ENCODE results near the gene FLNB.

Gene FLNB

GRCh38 chr3:58137306-58137705, 129.1 kb downstream of the FLNB start:
- no peak for DNase-seq (ENCODE audit: low spot score)

- DNase-seq (ENCODE audit: low spot score): no peak
These were observed 133.6 kb downstream of the FLNB start for GRCh38 chr3:58141766-58142345.

GRCh38 chr3:58143417-58144055, 135.3 kb downstream of the FLNB start:
- DNase-seq (ENCODE audit: low spot score): no peak

DNA sequence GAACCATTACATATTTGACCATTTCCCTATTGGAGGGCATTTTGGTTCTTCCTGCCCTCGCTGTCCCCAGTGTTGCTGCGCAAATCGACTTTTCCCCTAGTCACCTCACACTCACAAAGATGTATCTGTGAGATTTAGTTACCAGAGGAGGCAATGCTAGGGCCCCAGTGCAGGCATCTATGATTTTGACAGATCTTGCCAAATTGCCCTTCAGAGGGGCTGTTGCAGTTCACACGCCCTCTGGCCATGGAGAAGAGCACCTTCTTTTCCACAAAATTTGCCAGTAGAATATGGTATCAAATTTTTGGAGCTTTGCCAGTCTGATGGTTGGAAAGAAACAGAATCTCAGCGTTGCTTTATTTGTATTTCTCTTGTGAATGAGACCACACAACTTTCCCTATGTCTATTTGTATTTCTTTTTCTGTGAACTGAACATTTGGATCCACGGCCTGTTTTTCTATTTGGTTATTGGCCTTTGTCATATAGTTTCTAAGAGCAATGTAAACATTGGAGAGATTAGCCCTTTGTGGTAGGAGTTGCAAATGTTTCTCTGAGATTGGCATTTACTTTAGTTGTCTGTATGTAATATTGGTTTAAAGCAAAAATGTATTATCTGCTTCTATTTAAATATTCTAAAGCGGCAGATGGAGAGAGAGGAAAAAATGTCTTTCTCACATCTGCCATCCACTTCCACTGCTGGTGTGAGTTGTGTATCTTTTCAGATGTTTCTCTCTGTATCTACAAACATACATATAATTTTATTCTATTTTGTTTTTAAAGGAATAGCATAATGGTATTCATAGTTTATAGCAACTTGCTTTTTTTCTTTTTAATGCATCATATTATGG, 136.5 kb downstream of the FLNB start:
- no peak for DNase-seq (ENCODE audit: low spot score)

DNA sequence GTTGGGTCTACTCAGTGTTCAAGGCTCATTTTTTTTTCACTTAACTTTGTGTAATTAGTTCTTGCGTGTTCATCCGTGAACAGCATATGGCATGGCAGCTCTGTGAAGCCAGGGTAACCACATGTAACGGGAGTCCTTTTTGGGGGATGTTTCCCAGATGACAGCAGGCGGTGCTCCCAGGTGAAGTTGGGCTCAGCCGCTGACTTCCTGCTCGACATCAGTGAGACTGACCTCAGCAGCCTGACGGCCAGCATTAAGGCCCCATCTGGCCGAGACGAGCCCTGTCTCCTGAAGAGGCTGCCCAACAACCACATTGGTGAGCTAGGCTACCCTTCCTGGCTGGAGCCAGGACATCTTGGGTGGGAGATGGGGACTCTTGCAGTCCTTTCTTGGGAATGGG, 139.8 kb downstream of the FLNB start:
- no peak for DNase-seq (ENCODE audit: low spot score)

GRCh38 chr3:58150130-58150809, 142.0 kb downstream of the FLNB start:
- DNase-seq (ENCODE audit: low spot score): no peak

- no peak for DNase-seq (ENCODE audit: low spot score)
These were observed 142.6 kb downstream of the FLNB start for GRCh38 chr3:58150810-58151199.

DNA sequence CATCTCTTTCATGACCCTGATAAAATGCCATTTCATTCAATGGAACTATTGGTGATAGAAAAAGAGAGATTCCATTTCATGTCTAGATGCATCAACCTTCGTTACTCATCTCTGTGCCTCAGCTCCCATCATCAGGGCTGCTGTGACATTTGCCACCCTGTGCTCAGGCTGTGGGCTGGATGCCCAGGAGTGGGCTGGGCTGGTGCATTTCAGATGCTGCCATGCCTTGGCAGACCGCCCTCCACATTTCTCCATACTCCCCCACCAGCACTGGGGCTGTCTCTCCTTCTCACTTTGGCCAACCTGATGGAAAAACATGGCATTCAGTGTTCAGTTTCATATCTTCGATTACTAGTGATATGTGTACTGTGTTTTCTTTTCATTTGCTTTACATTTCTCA, 143.4 kb downstream of the FLNB start:
- DNase-seq (ENCODE audit: low spot score): no peak

DNA sequence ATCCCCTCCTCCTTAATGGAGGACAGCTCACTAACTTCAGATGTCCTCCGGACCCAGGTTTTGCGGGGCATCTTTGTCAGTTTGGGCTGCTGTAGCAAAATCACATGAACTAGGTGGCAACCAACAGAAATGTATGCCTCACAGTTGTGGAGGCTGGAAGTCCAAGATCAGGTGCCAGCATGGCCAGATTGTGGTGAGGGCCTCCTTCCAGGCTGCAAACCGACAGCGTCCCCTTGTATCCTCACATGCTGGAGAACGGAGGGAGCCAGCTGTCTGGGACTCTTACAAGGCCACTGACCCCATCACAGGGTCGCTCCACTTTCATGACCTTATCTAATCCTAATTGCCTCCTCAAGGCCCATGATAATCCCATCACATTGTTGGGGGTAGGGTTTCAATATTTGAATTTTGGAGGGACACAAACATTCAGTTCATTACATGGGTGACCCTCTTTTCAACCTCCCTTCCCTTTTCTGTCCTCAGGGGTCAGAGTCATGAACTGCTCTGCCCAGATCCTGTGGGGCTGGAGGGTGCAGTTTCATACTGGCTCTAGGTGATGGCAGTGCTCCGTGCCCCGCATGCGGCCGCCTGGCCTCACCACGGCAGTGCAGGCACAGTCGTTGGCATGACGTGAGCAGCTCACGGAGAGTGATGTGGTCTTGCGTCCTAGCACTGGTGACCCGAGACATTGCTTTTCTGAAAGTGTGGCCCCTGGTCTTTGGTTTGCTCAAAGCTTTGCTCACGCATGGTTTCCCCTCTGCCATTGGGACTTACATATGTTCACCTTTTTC, 144.2 kb downstream of the FLNB start:
- DNase-seq (ENCODE audit: low spot score): no peak

GRCh38 chr3:58153371-58153770, 145.1 kb downstream of the FLNB start:
- DNase-seq (ENCODE audit: low spot score): no peak

GRCh38 chr3:58154626-58155449, 146.6 kb downstream of the FLNB start:
- DNase-seq (ENCODE audit: low spot score): no peak

DNA sequence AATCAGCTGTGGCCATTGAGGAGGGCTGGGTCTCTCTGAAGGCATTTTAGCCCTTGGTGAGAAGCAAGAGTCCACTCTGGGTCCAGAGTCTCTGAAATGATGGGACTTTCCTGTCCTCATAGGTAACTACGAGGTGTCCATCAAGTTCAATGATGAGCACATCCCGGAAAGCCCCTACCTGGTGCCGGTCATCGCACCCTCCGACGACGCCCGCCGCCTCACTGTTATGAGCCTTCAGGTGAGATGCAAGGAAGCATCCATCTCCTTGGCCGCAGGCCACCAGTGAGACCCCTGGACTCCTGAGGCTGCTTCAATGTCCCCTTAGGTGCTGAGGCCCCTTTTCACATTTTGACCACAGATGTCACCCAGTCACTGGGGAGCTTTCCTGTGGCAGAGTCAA, 147.6 kb downstream of the FLNB start:
- no peak for DNase-seq (ENCODE audit: low spot score)

GRCh38 chr3:58157700-58158099, 149.5 kb downstream of the FLNB start:
- DNase-seq (ENCODE audit: low spot score): no peak

GRCh38 chr3:58158442-58159153, 150.4 kb downstream of the FLNB start:
- DNase-seq (ENCODE audit: low spot score): no peak

- DNase-seq (ENCODE audit: low spot score): no peak
These were observed 152.2 kb downstream of the FLNB start for GRCh38 chr3:58160399-58160798.

DNA sequence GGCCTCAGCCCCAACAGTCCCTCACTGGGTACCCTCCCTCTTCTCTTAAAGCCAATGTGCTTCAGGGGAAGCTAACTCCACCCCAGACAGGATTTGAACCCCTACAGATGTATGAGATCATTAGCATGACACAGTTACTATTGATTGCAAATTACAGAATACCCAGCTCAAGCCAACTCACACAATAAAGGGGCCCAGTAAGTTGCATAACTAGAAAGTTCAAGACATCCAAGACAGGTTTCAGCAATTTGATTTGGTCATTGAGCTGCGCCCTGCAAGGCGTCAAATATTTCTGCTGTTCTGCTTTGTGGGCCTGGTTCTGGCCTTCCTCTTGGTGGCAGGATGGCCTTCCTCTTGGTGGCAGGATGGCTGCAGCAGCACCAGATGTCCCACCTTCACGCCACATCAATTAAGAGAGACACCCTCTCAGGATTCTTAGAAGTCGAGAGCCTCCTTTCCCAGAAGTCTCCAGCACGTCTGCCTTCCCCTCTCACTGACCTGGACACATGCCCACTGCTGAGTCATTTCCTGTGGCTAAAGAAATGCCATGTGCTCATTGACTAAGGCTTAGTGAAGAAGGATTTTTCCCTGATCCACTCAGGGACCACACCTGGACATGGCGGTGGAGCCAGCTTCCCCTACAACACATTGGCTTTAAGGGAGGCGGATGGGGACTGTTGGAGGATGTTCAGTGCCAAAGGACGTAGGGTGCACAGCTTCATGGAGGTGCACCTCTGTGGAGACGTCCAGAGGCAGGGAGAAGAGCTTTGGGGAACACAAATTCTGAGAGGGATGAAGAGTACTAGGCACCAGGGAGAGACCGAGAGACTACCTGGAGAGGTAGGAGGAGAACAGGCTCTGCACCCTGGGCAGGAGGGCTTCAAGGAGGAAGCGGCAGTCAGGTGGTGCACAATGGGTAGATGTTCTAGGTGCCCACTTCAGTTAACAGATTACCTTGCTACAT, 153.5 kb downstream of the FLNB start:
- no peak for DNase-seq (ENCODE audit: low spot score)

DNA sequence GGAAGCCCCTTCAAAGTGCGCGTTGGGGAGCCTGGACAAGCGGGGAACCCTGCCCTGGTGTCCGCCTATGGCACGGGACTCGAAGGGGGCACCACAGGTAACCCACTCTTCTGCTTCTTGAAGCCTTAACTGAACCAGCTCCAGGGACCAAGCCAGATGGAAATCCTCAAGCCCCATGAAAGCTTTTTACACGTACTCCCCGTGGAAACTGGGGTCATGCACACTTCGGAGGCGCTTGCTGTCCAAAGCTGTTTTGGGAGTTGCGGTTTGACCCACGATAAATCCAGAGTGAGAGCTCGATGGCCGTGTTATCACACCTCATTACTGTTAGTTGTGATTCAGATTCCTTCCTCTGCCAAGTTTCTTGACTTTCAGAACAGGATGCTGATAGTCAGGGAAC, 155.0 kb downstream of the FLNB start:
- no peak for DNase-seq (ENCODE audit: low spot score)

DNA sequence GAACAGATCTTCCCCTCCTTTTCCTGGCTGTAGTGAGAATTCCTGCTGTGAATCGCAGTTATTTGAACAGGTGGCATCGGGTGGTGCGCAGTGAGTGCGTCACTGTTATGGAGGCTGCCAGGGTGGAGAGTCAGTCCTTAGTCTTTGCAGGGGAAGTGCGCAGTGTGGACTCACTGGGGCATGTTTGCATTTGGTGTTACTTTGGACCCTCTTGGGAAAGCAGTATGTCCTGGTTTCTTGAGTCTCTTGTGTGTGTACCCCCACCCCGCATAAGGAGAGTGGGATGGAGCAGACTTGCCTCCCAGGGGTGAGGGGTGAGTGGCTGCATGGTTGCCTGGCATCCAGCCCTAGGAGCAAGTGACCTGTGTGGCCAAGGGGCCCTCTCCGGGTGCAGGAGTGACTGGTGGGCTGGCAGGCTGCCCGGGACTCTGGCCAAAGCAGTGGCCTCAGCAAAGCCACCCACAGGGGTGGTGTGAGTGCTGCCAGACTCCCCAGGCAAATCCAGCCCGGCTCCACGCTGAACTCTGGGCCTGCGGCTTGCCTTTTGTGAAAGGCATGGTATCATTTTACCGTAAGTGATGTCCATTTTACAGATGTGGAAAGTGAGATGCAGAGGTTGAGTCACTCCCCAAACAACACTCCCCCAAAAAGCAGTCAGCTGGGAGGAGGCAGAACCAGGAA, 156.1 kb downstream of the FLNB start:
- DNase-seq (ENCODE audit: low spot score): no peak
